ENCODE results near the gene ACAD10.
"Not testable (repeated sequence)": the region's sequence is repeated elsewhere in the genome, so short reads cannot be mapped to it uniquely, and the experiment has no call there.

The ACAD10 gene

GRCh38 chr12:111753144-111753881, 67.5 kb downstream of the ACAD10 start:
- DNase-seq (ENCODE audit: low read depth), result no peak

- no peak for DNase-seq (ENCODE audit: low read depth)
Measured at GRCh38 chr12:111754671-111755070, 68.8 kb downstream of the ACAD10 start.

GRCh38 chr12:111756196-111756595, 70.3 kb downstream of the ACAD10 start:
- no peak for DNase-seq (ENCODE audit: low read depth)

GRCh38 chr12:111756681-111757080, 70.8 kb downstream of the ACAD10 start:
- no peak for DNase-seq (ENCODE audit: low read depth)

GRCh38 chr12:111757361-111758119, 71.7 kb downstream of the ACAD10 start:
- no peak for DNase-seq (ENCODE audit: low read depth)

- no peak for DNase-seq (ENCODE audit: low read depth)
Measured at GRCh38 chr12:111758120-111758561, 72.3 kb downstream of the ACAD10 start.

GRCh38 chr12:111759271-111759670, 73.4 kb downstream of the ACAD10 start:
- DNase-seq (ENCODE audit: low read depth), result no peak

- no peak for DNase-seq (ENCODE audit: low read depth)
Measured at GRCh38 chr12:111759991-111760390, 74.1 kb downstream of the ACAD10 start.

GRCh38 chr12:111761099-111761498, 75.2 kb downstream of the ACAD10 start:
- no peak for DNase-seq (ENCODE audit: low read depth)

- no peak for DNase-seq (ENCODE audit: low read depth)
Measured at GRCh38 chr12:111761706-111762105, 75.9 kb downstream of the ACAD10 start.

GRCh38 chr12:111763552-111763951, 77.7 kb downstream of the ACAD10 start:
- not testable (repeated sequence) for DNase-seq (ENCODE audit: low read depth)

GRCh38 chr12:111764120-111764821, 78.4 kb downstream of the ACAD10 start:
- DNase-seq (ENCODE audit: low read depth), result no peak

- peak; percentile 20 for DNase-seq (ENCODE audit: low read depth)
Measured at GRCh38 chr12:111766608-111767361, 80.9 kb downstream of the ACAD10 start, which contains the start of gene ALDH2. TSS of gene ALDH2 (plus strand) at chr12:111766933. CDS start at chr12:111766983, 50 bp downstream.

- no peak for DNase-seq (ENCODE audit: low read depth)
Measured at GRCh38 chr12:111767362-111768158, 81.7 kb downstream of the ACAD10 start.

GRCh38 chr12:111768159-111768895, 82.5 kb downstream of the ACAD10 start:
- DNase-seq (ENCODE audit: low read depth), result no peak

- no peak for DNase-seq (ENCODE audit: low read depth)
Measured at GRCh38 chr12:111769599-111769998, 83.7 kb downstream of the ACAD10 start.

GRCh38 chr12:111773801-111774551, 88.1 kb downstream of the ACAD10 start:
- DNase-seq (ENCODE audit: low read depth), result no peak

GRCh38 chr12:111775205-111776193, 89.6 kb downstream of the ACAD10 start:
- no peak for DNase-seq (ENCODE audit: low read depth)

Measured in stimulated activated CD8-positive, alpha-beta memory T cell treated with anti-CD3 and anti-CD28 coated beads, Interleukin-4, amount 100 ng/mL, for 24 hours (primary cell).